GM12875 (cell line): ENCODE results near the gene FMNL2.

Experiments used
- H3K4me3 ChIP-seq: one replicate; pipeline ENCODE4 v1.5.1; 2011; ENCODE audit warnings: low read depth, low read length, control low read depth
- CTCF ChIP-seq: IDR thresholded peaks from 2 replicates; pipeline ENCODE4 v1.5.1; 2011; ENCODE audit warnings: low read depth, mild to moderate bottlenecking, control low read depth, inconsistent platforms, low read length, moderate library complexity, borderline replicate concordance; ENCODE audit not compliant: insufficient read depth

The FMNL2 gene

DNA sequence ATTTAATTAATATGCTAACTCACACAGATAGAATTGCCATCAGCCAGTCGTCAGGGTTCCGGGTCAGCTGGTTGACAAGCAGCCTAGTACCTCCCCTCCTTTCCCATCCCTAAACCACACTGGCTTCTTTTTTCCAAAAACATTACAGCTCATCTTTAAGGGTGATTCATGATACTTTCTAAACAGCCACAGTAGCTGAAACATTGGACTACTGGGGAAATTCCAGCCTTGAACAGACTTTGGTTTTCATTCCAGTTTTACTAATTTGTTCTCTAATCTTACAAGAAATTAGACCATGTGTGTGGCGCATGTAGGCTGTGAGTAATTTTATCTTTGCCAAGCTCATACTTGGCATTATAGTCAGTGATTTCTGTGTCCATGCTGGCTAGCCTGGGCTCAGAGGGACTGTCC lies 110.8 kb downstream of the FMNL2 start:
- no peak overlapping the region for H3K4me3 ChIP-seq
- no peak for TF ChIP-seq CTCF

- TF ChIP-seq CTCF, result no peak
- no peak overlapping the region for H3K4me3 ChIP-seq
Measured at GRCh38 chr2:152446213-152446612, 111.2 kb downstream of the FMNL2 start.

- no peak for TF ChIP-seq CTCF
- no peak overlapping the region for H3K4me3 ChIP-seq
Measured at GRCh38 chr2:152447897-152448296, 112.9 kb downstream of the FMNL2 start.

DNA sequence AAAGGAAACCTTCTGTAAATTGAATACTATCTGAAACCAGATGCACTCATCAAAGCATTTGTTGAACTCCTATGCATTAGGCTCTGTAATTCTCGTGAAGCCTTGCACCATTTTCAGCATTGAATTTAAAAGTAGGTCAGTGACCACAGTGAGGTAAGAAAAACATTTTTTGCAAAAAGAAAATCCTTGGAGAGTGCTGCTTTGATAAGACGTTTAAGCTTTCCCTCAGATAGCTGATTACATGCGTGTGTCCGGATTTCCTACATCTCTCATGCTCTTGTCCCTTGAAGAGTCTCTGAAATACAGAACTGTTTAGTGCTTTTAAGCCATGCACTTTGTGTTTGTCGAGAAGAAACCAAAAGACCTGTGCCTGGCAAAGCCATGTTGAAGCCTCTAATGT lies 113.6 kb downstream of the FMNL2 start:
- no peak for TF ChIP-seq CTCF

GRCh38 chr2:152449578-152449977 lies 114.6 kb downstream of the FMNL2 start:
- no peak for TF ChIP-seq CTCF
- H3K4me3 ChIP-seq, result no peak overlapping the region

More for the DNA sequence above, 113.6 kb downstream of the FMNL2 start:
- no peak overlapping the region for H3K4me3 ChIP-seq

DNA sequence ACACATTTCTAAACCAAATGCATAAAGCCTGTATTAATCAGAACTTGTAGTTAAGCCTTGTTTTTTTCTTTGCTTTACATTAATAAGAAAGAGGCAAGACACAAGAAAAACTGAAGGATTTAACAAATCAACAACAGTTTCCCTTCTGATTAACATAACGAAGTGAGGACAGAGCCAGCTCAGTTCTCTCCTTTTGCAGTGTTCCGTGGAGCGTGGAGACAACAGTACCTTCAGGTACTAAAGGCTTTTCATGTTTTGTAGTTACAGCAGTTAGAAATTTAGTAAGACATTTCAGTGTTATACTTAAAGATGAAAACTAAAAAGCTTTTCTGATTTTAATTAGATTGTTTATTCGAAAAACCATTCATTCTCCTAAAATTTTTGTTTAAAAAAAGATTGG lies 115.2 kb downstream of the FMNL2 start:
- no peak overlapping the region for H3K4me3 ChIP-seq
- TF ChIP-seq CTCF, result no peak

- no peak overlapping the region for H3K4me3 ChIP-seq
- TF ChIP-seq CTCF, result no peak
Measured at GRCh38 chr2:152452256-152452973, 117.4 kb downstream of the FMNL2 start.
